Left lung (tissue), 10 donors: ENCODE data around the gene RRAD. TPM values are rescaled to one million over a fixed set of nuclear protein-coding genes. Genes with fewer than 3 reads are reported as not detected.
A peak's percentile ranks its signal among the peaks of the same experiment; 100 is the strongest.

Experiments used
- ATAC-seq: fragments of 200-7000 bp; cut with Tn5 transposase; one replicate; pipeline ENCODE4 v1.9.1; 2020; ENCODE audit warnings: moderate library complexity
- DNase-seq, 4 donors: peaks; one replicate each; pipeline ENCODE4 v3.0.0-alpha.2; 2013 to 2020
- H3K27ac ChIP-seq, 2 donors: fragments of 200-600 bp; sonication (generic) in 1 of 2; one replicate each; pipeline versions ENCODE4 v1.5.0 to v1.8.0; 2020 to 2021
- H3K27me3 ChIP-seq, 2 donors: fragments of 200-600 bp; sonication (generic) in 1 of 2; one replicate each; pipeline versions ENCODE4 v1.5.0 to v1.8.0; 2020 to 2021
- H3K36me3 ChIP-seq, 2 donors: fragments of 200-600 bp; sonication (generic) in 1 of 2; one replicate each; pipeline versions ENCODE4 v1.5.0 to v1.8.0; 2020 to 2021
- H3K4me1 ChIP-seq, 2 donors: fragments of 200-600 bp; one replicate each; pipeline ENCODE4 v1.8.0; 2021
- H3K4me3 ChIP-seq, 2 donors: fragments of 200-600 bp; sonication (generic) in 1 of 2; one replicate each; pipeline versions ENCODE4 v1.5.0 to v1.8.0; 2020 to 2021; ENCODE audit warnings: mild to moderate bottlenecking in 1 of 2
- H3K9me3 ChIP-seq, 2 donors: fragments of 200-600 bp; sonication (generic) in 1 of 2; one replicate each; pipeline versions ENCODE4 v1.5.0 to v1.8.0; 2020 to 2021
- CTCF ChIP-seq, 2 donors: fragments of 200-600 bp; sonication (generic) in 1 of 2; IDR thresholded peaks; one replicate each; pipeline versions ENCODE4 v1.5.0 to v1.8.0; 2021; ENCODE audit warnings: antibody characterized with exemption in 2 of 2
- intact Hi-C, 2 donors: fragments of 100-400 bp; cut with DNase I; formaldehyde crosslinking; loops; one replicate each; pipeline versions ENCODE4 v1.11.2 to v1.14.2; 2022
- polyA plus RNA-seq, 6 donors: library from polyadenylated mRNA; unstranded; fragments of 120-200 nt; gene quantifications; one replicate each; pipeline ENCODE4 v1.2.1, GENCODE V29; 2013; ENCODE audit not compliant: insufficient read length in 6 of 6
- total RNA-seq, 2 donors: library from RNA; stranded (reverse); fragmentation: NEBNext Ultra II Directional; extraction: Animal tissue kit (Norgen Biotek cat#: 25700); gene quantifications; one replicate each; pipeline ENCODE4 v1.2.1, GENCODE V29; 2021
- donor health status: DM: no; HTN: yes; CAD: no.
- donor health status: DM: no; HTN: no; CAD: no.

Gene RRAD
- total and polyA plus RNA-seq, 8 donors, result 8.1 to 31.8 (median 9.0) TPM

GRCh38 chr16:66921729-66922450 lies 3.4 kb downstream of the RRAD start:
- intact Hi-C loops, result no loop called here

GRCh38 chr16:66920924-66921680 lies 4.2 kb downstream of the RRAD start:
- H3K9me3 ChIP-seq, result no peaks in the 10 kb centered on the region
- no peaks in the 10 kb centered on the region for H3K36me3 ChIP-seq
- intact Hi-C loops, result no loop called here
- H3K4me1 ChIP-seq, result peaks cover 9 to 32% of the 10 kb centered on the region in 2 donors
- DNase-seq (peak in 1 of 4 donors; percentile 9), ATAC-seq (no peak)
- no peak overlapping the region for H3K4me3 ChIP-seq
- peaks cover 0 to 70% of the 10 kb centered on the region in 2 donors for H3K27me3 ChIP-seq
- H3K27ac ChIP-seq, result no peak overlapping the region
- no peak for TF ChIP-seq CTCF (IDR thresholded peaks at IDR 0.05)

More at GRCh38 chr16:66921729-66922450, 3.4 kb downstream of the RRAD start:
- Histone ChIP-seq H3K36me3 (no peaks in the 10 kb centered on the region), H3K4me1 (peaks cover 15 to 39% of the 10 kb centered on the region in 2 donors), H3K27ac (no peak overlapping the region), H3K27me3 (peaks cover 0 to 77% of the 10 kb centered on the region in 2 donors), H3K4me3 (no peak overlapping the region), H3K9me3 (no peaks in the 10 kb centered on the region)
- ATAC-seq (no peak), DNase-seq (peak in 1 of 4 donors; percentile 72)
- no peak for TF ChIP-seq CTCF (IDR thresholded peaks at IDR 0.05)

- Histone ChIP-seq H3K36me3 (no peaks in the 10 kb centered on the region), H3K4me1 (peaks cover 3 to 23% of the 10 kb centered on the region in 2 donors), H3K27me3 (peaks cover 0 to 62% of the 10 kb centered on the region in 2 donors), H3K9me3 (no peaks in the 10 kb centered on the region), H3K4me3 (no peak overlapping the region), H3K27ac (no peak overlapping the region)
- TF ChIP-seq CTCF (IDR thresholded peaks at IDR 0.05), result no peak
- intact Hi-C loops, result no loop called here
- ATAC-seq (no peak), DNase-seq (peak in 1 of 4 donors; percentile 20)
These were observed 5.1 kb downstream of the RRAD start for GRCh38 chr16:66920299-66920590.

GRCh38 chr16:66919569-66920298 lies 5.6 kb downstream of the RRAD start:
- no peak for TF ChIP-seq CTCF (IDR thresholded peaks at IDR 0.05)
- H3K27me3 ChIP-seq, result peaks cover 0 to 56% of the 10 kb centered on the region in 2 donors
- ATAC-seq, result no peak

More at GRCh38 chr16:66919569-66920298, 5.6 kb downstream of the RRAD start:
- peak in 1 of 4 donors; percentile 34 for DNase-seq
- intact Hi-C loops, result no loop called here
- H3K36me3 ChIP-seq, result no peaks in the 10 kb centered on the region
- no peak overlapping the region for H3K4me3 ChIP-seq
- no peak overlapping the region for H3K27ac ChIP-seq
- H3K9me3 ChIP-seq, result no peaks in the 10 kb centered on the region
- peaks cover 0 to 18% of the 10 kb centered on the region in 2 donors for H3K4me1 ChIP-seq
